ENCODE data around the gene ARMC3.
"Not testable (repeated sequence)": the region's sequence is repeated elsewhere in the genome, so short reads cannot be mapped to it uniquely, and the experiment has no call there.

ARMC3 gene

DNA sequence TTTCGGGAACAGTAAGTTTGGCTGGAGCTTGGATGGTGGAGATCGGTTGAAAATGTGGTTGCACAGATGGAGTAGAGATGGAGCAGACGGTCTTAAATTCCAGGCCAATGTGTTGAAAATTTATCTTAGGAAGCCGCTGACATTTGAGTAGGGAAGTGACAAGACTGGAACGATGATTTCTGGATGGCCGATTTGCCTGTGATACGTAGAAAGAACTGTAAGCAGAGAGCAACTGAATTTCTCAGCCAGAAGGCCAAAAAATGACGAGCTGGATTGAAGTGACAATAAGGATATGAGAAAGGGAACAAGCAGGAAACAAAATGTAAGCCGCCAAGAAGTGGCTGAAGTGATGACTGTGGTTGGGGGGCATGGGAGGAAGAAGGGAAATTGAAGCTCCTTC is 687 bp upstream of the ARMC3 start:
- TF ChIP-seq, protein P1, sequence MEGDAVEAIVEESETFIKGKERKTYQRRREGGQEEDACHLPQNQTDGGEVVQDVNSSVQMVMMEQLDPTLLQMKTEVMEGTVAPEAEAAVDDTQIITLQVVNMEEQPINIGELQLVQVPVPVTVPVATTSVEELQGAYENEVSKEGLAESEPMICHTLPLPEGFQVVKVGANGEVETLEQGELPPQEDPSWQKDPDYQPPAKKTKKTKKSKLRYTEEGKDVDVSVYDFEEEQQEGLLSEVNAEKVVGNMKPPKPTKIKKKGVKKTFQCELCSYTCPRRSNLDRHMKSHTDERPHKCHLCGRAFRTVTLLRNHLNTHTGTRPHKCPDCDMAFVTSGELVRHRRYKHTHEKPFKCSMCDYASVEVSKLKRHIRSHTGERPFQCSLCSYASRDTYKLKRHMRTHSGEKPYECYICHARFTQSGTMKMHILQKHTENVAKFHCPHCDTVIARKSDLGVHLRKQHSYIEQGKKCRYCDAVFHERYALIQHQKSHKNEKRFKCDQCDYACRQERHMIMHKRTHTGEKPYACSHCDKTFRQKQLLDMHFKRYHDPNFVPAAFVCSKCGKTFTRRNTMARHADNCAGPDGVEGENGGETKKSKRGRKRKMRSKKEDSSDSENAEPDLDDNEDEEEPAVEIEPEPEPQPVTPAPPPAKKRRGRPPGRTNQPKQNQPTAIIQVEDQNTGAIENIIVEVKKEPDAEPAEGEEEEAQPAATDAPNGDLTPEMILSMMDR (IDR thresholded peaks at IDR 0.05; ENCODE audit: control insufficient read depth, insufficient read depth, low read depth, low read length, missing control alignments) = no peak
- DNase-seq (ENCODE audit: low read depth) = no peak
- no peak overlapping the region for H3K4me3 ChIP-seq (ENCODE audit: control insufficient read depth, low read depth, low read length)

DNA sequence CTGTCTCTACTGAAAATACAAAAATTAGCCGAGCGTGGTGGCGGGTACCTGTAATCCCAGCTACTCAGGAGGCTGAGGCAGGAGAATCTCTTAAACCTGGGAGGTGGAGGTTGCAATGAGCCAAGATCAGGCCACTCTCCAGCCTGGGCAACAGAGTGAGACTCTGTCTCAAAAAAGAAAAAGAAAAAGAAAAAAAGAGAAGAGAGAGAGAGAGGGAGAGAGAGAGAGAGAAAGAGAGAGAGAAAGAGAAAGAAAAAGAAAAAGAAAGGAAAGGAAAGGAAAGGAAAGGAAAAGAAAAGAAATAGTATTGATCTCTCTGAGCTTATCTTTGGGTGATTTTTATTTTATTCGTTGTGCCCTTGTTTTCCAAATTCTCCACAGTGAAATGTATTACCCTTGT is 1.2 kb downstream of the ARMC3 start:
- H3K4me3 ChIP-seq (ENCODE audit: control insufficient read depth, low read depth, low read length) = not testable (repeated sequence)

DNA sequence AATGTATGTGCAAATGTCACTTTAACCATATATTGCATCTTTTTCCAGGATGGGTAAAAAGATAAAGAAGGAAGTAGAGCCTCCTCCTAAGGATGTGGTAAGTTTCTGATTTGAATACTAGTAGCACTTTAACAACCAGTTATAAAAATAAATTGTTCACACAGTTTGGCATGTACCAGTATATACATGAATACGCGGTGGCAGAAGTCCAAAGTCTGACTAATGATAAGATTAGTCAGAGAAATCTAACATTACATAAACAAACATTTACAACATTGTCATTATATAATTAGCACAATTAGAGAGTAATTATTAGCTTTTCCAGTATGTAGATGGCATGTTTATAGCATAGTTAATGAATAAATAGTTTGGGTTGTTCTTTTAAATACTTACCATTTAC is 4.1 kb downstream of the ARMC3 start:
- no peak for DNase-seq (ENCODE audit: low read depth)
- TF ChIP-seq, protein P1 (IDR thresholded peaks at IDR 0.05; ENCODE audit: control insufficient read depth, insufficient read depth, low read depth, low read length, missing control alignments) = no peak
- H3K4me3 ChIP-seq (ENCODE audit: control insufficient read depth, low read depth, low read length) = no peak overlapping the region

More for the DNA sequence above, 1.2 kb downstream of the ARMC3 start:
- DNase-seq (ENCODE audit: low read depth) = not testable (repeated sequence)

DNA sequence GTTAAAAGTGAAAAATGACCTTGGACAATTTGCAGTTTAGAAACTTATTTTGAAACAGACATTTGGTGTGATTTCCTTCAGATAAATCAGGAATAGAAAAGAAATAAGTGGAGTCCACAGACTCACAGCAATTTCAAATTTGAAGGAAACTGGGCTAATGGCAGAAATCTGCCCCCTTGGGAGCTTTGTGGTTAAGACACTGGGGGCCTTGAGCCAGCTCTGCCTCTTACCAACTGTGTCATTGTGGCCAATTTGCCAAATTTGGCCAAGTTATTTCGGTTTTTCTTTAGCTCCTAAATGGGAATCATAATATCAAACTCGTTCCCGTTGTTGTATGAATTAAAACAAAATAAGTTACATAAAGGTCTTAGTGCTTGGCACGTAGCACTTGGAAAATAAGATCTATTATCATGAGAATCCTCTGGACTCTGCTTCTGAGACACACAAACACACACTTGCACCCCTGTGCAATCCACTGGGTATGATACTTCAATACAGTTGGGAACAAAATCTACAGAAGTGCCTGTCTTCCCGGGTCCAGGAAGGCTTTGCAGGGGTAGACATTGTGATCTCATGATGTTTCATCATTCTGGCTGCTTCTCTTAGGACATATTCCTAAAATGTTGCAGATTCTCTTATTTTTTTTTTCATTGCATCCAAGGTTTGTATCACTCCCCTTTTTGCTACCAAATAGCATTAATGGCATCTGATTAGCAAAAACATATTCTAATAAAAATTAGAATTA is 4.9 kb downstream of the ARMC3 start:
- DNase-seq (ENCODE audit: low read depth) = no peak
- TF ChIP-seq, protein P1 (IDR thresholded peaks at IDR 0.05; ENCODE audit: control insufficient read depth, insufficient read depth, low read depth, low read length, missing control alignments) = no peak
- H3K4me3 ChIP-seq (ENCODE audit: control insufficient read depth, low read depth, low read length) = no peak overlapping the region

DNA sequence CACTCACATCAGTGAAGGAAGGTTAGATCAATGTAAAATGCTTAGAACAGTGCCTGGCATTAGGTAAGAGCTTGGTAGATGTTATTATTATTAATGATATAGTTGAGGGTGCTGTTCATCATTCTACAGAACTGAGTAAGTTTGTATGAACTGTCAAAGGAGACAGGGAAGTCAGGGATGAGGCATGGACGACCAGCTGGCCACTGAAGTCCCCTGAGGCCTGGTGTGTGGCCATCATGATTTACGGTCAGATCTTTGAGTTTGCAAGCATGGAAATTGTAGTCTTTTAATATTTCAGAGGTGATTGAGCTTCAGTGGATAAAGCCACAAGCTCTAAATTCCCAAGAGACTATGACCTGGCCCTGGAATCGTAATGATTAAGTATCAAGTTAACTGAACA is 6.9 kb downstream of the ARMC3 start:
- TF ChIP-seq, protein P1 (IDR thresholded peaks at IDR 0.05; ENCODE audit: control insufficient read depth, insufficient read depth, low read depth, low read length, missing control alignments) = no peak
- H3K4me3 ChIP-seq (ENCODE audit: control insufficient read depth, low read depth, low read length) = no peak overlapping the region
- DNase-seq (ENCODE audit: low read depth) = no peak

DNA sequence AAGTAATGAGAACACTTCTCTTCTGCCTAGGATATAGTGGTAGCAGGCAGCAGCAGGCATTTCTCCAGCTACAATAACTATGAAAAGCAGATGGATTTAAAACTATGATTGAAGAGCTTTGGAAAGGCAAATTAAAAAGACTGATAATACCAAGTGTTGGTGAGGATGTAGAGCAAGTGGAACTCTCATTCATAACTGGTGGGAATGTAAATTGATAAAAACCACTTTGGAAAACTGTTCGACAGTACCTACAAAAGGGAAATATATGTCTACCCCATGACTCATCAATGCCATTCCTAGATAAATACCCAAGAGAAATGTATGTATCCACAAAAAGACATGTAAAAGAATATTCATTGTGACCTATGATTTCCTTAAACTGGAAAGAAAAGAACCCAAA is 14.6 kb downstream of the ARMC3 start:
- TF ChIP-seq, protein P1 (IDR thresholded peaks at IDR 0.05; ENCODE audit: control insufficient read depth, insufficient read depth, low read depth, low read length, missing control alignments) = no peak
- H3K4me3 ChIP-seq (ENCODE audit: control insufficient read depth, low read depth, low read length) = no peak overlapping the region
- no peak for DNase-seq (ENCODE audit: low read depth)

DNA sequence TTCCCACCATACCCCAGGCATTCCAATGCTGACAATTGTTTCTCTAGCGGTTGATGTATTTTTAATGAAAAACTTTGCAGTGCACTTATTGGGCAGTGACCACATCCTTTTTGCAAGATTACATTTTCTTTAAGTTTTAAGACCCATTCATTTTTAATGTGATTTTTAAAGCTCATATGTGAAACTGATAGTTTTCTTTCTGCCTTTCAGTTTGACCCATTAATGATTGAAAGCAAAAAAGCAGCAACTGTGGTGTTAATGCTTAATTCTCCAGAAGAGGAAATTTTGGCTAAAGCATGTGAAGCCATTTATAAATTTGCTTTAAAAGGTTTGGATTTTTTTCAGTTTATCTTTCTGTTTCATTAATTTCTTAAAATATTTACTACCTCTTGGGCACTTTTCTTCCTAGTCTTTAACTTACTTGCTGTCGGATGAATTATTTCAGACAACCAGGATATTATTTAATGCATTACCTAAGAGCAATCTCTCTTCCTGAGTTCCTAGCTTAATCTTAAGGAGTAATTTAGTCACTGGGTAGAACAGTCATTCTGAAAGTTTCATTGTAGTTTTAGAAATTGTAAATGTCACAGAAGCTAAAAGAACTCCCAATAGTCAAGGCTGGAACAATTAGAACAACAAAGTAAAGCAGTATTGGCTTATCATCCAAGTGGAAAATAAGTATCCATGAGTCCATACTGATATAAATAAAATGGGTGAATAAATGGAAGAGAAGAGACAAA is 18.3 kb downstream of the ARMC3 start:
- TF ChIP-seq, protein P1 (IDR thresholded peaks at IDR 0.05; ENCODE audit: control insufficient read depth, insufficient read depth, low read depth, low read length, missing control alignments) = no peak
- no peak overlapping the region for H3K4me3 ChIP-seq (ENCODE audit: control insufficient read depth, low read depth, low read length)
- no peak for DNase-seq (ENCODE audit: low read depth)
